SK-N-SH treated with all-trans-retinoic acid at 6 μM for 48 hours (cell line): Measurements from ENCODE around the gene CMC1.

Experiments used
- ATAC-seq: fragments of 200-7000 bp; cut with Tn5 transposase; 3 replicates; pipeline ENCODE4 v1.9.1; 2020; ENCODE audit warnings: mild to moderate bottlenecking, moderate library complexity
- ARNTL ChIP-seq: fragments of 450-650 bp; formaldehyde crosslinking; IDR thresholded peaks from 2 replicates; pipeline ENCODE4 v1.5.0; 2020; ENCODE audit warnings: low read depth, mild to moderate bottlenecking, moderate library complexity, borderline replicate concordance
- BACH2 ChIP-seq: fragments of 250-450 bp; sonication (Bioruptor Pico); IDR thresholded peaks from 2 replicates; pipeline ENCODE4 v1.9.0; 2021; ENCODE audit warnings: mild to moderate bottlenecking, borderline replicate concordance
- CREB5 ChIP-seq: fragments of 250-450 bp; sonication (Bioruptor Pico); IDR thresholded peaks from 2 replicates; pipeline ENCODE4 v1.5.1; 2020; ENCODE audit warnings: low read depth, mild to moderate bottlenecking, moderate library complexity
- CSDC2 ChIP-seq: fragments of 250-450 bp; sonication (Bioruptor Pico); IDR thresholded peaks from 2 replicates; pipeline ENCODE4 v1.5.0; 2020; ENCODE audit warnings: mild to moderate bottlenecking, moderate library complexity
- CSRNP3 ChIP-seq: fragments of 250-450 bp; sonication (Bioruptor Pico); IDR thresholded peaks from 2 replicates; pipeline ENCODE4 v1.5.1; 2021; ENCODE audit warnings: mild to moderate bottlenecking, moderate library complexity
- ESRRG ChIP-seq: fragments of 250-450 bp; sonication (Bioruptor Pico); IDR thresholded peaks from 2 replicates; pipeline ENCODE4 v1.6.1; 2021; ENCODE audit warnings: mild to moderate bottlenecking
- GLIS3 ChIP-seq: fragments of 250-450 bp; sonication (Bioruptor Pico); IDR thresholded peaks from 2 replicates; pipeline ENCODE4 v1.5.0; 2020; ENCODE audit warnings: mild to moderate bottlenecking, moderate library complexity
- ISL1 ChIP-seq: fragments of 250-450 bp; sonication (Bioruptor Pico); IDR thresholded peaks from 2 replicates; pipeline ENCODE4 v2.1.2; 2022; ENCODE audit warnings: mild to moderate bottlenecking, moderate library complexity
- OSR1 ChIP-seq: fragments of 250-450 bp; sonication (Bioruptor Pico); IDR thresholded peaks from 2 replicates; pipeline ENCODE4 v1.8.0; 2022; ENCODE audit warnings: moderate library complexity, mild to moderate bottlenecking, inconsistent platforms
- PATZ1 ChIP-seq: fragments of 250-450 bp; sonication (Bioruptor Pico); IDR thresholded peaks from 2 replicates; pipeline ENCODE4 v1.8.0; 2020; ENCODE audit warnings: mild to moderate bottlenecking, moderate library complexity, borderline replicate concordance
- PPARA ChIP-seq: fragments of 250-450 bp; sonication (Bioruptor Pico); IDR thresholded peaks from 2 replicates; pipeline ENCODE4 v1.5.0; 2020; ENCODE audit warnings: mild to moderate bottlenecking, borderline replicate concordance
- RARB ChIP-seq: fragments of 250-450 bp; sonication (Bioruptor Pico); IDR thresholded peaks from 2 replicates; pipeline ENCODE4 v1.8.0; 2021; ENCODE audit warnings: mild to moderate bottlenecking, moderate library complexity
- SNAI2 ChIP-seq: fragments of 250-450 bp; sonication (Bioruptor Pico); IDR thresholded peaks from 2 replicates; pipeline ENCODE4 v1.5.0; 2020; ENCODE audit warnings: mild to moderate bottlenecking, moderate library complexity
- TCF4 ChIP-seq: fragments of 250-450 bp; sonication (Bioruptor Pico); IDR thresholded peaks from 2 replicates; pipeline ENCODE4 v1.8.0; 2021; ENCODE audit warnings: mild to moderate bottlenecking, moderate library complexity, borderline replicate concordance
- TOX ChIP-seq: fragments of 250-450 bp; sonication (Bioruptor Pico); IDR thresholded peaks from 2 replicates; pipeline ENCODE4 v1.8.0; 2021; ENCODE audit warnings: mild to moderate bottlenecking, moderate library complexity, borderline replicate concordance
- TSHZ2 ChIP-seq: fragments of 250-450 bp; sonication (Bioruptor Pico); IDR thresholded peaks from 2 replicates; pipeline ENCODE4 v1.5.0; 2020; ENCODE audit warnings: mild to moderate bottlenecking, moderate library complexity
- ZC3H10 ChIP-seq: fragments of 250-450 bp; sonication (Bioruptor Pico); IDR thresholded peaks from 2 replicates; pipeline ENCODE4 v1.5.1; 2021; ENCODE audit warnings: mild to moderate bottlenecking, moderate library complexity
- ZFP30 ChIP-seq: fragments of 450-650 bp; formaldehyde crosslinking; IDR thresholded peaks from 2 replicates; pipeline ENCODE4 v1.5.0; 2022; ENCODE audit warnings: mild to moderate bottlenecking, moderate library complexity
- ZNF565 ChIP-seq: fragments of 450-650 bp; formaldehyde crosslinking; conservative IDR thresholded peaks from 2 replicates; pipeline ENCODE4 v1.5.0; 2020; ENCODE audit warnings: low read depth, mild to moderate bottlenecking, moderate library complexity
- ZNF70 ChIP-seq: fragments of 450-650 bp; formaldehyde crosslinking; IDR thresholded peaks from 2 replicates; pipeline ENCODE4 v1.5.0; 2020; ENCODE audit warnings: mild to moderate bottlenecking, moderate library complexity

Gene CMC1

GRCh38 chr3:28243424-28244106 lies 2.1 kb downstream of the CMC1 start:
- no peak for ATAC-seq
- TF ChIP-seq ESRRG (CRISPR knock-in tag), result no peak
- TF ChIP-seq, all 23 proteins: peak for 0

GRCh38 chr3:28244491-28244890 lies 3.1 kb downstream of the CMC1 start:
- ATAC-seq, result no peak
- no peak for TF ChIP-seq BACH2 (CRISPR knock-in tag)
- no peak for TF ChIP-seq ARNTL (CRISPR knock-in tag)

- no peak for ATAC-seq
- TF ChIP-seq ZNF70 (CRISPR knock-in tag) (0 out of 2 replicates have a peak, but pooled peaks have one; percentile 18), TSHZ2 (CRISPR knock-in tag) (no peak)
Observed at GRCh38 chr3:28247286-28247685, 5.9 kb downstream of the CMC1 start.

- TF ChIP-seq ESRRG (CRISPR knock-in tag) (no peak), TOX (CRISPR knock-in tag) (no peak), TCF4 (no peak), ZNF70 (CRISPR knock-in tag) (no peak), SNAI2 (no peak), CSRNP3 (no peak), ZNF565 (no peak), CSDC2 (CRISPR knock-in tag) (no peak), CREB5 (CRISPR knock-in tag) (no peak), GLIS3 (no peak), OSR1 (no peak), ISL1 (no peak), PATZ1 (no peak), ARNTL (CRISPR knock-in tag) (no peak), ZFP30 (CRISPR knock-in tag) (no peak), PPARA (CRISPR knock-in tag) (no peak)
- TF ChIP-seq, all 23 proteins: peak for 0
- peak; percentile 30 for ATAC-seq
Observed at GRCh38 chr3:28250999-28251398, 9.6 kb downstream of the CMC1 start.

GRCh38 chr3:28252001-28252431 lies 10.6 kb downstream of the CMC1 start:
- TF ChIP-seq ISL1 (no peak), GLIS3 (no peak), BACH2 (CRISPR knock-in tag) (no peak), SNAI2 (no peak), OSR1 (no peak), TSHZ2 (CRISPR knock-in tag) (no peak), ZC3H10 (no peak), RARB (CRISPR knock-in tag) (no peak)
- no peak for ATAC-seq
